PFSK-1 (cell line): ENCODE data around the gene ARL15.

Source experiments
- POLR2AphosphoS5 ChIP-seq: IDR thresholded peaks from 2 replicates; pipeline ENCODE4 v1.6.1; 2012; ENCODE audit warnings: low read depth, mild to moderate bottlenecking, control low read depth, low read length, moderate library complexity
- TF ChIP-seq, protein P1 (sequence below), 2 experiments: IDR thresholded peaks; 2 replicates each; pipeline versions ENCODE4 v1.6.1 to v1.8.0; 2011 to 2012; ENCODE audit warnings: low read depth in 2 of 2, low read length in 2 of 2, control low read depth in 1 of 2, inconsistent platforms in 1 of 2, mild to moderate bottlenecking in 1 of 2, moderate library complexity in 1 of 2; ENCODE audit not compliant: insufficient read depth in 1 of 2

DNA sequence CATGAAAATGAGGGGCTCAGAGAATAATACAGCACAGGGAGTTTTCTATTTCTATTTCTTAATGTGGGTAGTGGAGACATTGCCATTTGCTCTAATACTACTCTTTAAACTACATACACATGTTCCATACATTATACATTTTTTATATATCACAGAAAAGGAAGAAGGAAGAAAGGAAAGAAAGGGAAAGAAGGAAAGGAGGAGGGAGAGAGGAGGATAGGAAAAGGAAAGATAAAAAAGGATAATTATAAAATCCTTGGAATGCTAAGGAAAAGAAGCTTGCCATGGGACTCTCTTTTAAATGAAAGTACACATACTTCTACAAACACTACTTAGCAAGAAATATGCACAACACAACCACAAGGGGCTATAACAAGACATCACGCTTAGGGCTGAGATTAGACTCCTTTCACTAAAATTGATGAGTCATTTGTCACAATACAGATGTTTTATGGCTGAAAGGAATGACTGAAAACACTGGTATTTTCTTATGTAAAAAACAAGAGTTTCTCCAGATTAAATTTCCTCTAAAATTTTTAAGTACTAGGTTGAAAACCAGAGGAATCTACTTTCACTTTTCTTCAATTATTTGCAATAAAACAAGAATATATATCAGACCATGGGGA, 219.8 kb downstream of the ARL15 start:
- TF ChIP-seq, protein P1, sequence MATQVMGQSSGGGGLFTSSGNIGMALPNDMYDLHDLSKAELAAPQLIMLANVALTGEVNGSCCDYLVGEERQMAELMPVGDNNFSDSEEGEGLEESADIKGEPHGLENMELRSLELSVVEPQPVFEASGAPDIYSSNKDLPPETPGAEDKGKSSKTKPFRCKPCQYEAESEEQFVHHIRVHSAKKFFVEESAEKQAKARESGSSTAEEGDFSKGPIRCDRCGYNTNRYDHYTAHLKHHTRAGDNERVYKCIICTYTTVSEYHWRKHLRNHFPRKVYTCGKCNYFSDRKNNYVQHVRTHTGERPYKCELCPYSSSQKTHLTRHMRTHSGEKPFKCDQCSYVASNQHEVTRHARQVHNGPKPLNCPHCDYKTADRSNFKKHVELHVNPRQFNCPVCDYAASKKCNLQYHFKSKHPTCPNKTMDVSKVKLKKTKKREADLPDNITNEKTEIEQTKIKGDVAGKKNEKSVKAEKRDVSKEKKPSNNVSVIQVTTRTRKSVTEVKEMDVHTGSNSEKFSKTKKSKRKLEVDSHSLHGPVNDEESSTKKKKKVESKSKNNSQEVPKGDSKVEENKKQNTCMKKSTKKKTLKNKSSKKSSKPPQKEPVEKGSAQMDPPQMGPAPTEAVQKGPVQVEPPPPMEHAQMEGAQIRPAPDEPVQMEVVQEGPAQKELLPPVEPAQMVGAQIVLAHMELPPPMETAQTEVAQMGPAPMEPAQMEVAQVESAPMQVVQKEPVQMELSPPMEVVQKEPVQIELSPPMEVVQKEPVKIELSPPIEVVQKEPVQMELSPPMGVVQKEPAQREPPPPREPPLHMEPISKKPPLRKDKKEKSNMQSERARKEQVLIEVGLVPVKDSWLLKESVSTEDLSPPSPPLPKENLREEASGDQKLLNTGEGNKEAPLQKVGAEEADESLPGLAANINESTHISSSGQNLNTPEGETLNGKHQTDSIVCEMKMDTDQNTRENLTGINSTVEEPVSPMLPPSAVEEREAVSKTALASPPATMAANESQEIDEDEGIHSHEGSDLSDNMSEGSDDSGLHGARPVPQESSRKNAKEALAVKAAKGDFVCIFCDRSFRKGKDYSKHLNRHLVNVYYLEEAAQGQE (IDR thresholded peaks at IDR 0.05; ENCODE audit: insufficient read depth in 1 of 2, low read depth in 2 of 2, low read length in 2 of 2): no peak
- TF ChIP-seq POLR2AphosphoS5: no peak
